ENCODE measurements around the gene AIRE.
"Not testable (repeated sequence)": the region's sequence is repeated elsewhere in the genome, so short reads cannot be mapped to it uniquely, and the experiment has no call there.

The AIRE gene

GRCh38 chr21:44338971-44339910, 53.6 kb downstream of the AIRE start, which contains the start of gene CFAP410:
CFAP410 (minus strand) TSS chr21:44339390; CDS start chr21:44339194, 196 bp downstream.
- DNase-seq, result peak; percentile 87 to 95

GRCh38 chr21:44341726-44342458, 56.2 kb downstream of the AIRE start:
- DNase-seq, result not testable (repeated sequence)

- DNase-seq, result not testable (repeated sequence)
Observed at GRCh38 chr21:44342981-44343380, 57.3 kb downstream of the AIRE start.

DNA sequence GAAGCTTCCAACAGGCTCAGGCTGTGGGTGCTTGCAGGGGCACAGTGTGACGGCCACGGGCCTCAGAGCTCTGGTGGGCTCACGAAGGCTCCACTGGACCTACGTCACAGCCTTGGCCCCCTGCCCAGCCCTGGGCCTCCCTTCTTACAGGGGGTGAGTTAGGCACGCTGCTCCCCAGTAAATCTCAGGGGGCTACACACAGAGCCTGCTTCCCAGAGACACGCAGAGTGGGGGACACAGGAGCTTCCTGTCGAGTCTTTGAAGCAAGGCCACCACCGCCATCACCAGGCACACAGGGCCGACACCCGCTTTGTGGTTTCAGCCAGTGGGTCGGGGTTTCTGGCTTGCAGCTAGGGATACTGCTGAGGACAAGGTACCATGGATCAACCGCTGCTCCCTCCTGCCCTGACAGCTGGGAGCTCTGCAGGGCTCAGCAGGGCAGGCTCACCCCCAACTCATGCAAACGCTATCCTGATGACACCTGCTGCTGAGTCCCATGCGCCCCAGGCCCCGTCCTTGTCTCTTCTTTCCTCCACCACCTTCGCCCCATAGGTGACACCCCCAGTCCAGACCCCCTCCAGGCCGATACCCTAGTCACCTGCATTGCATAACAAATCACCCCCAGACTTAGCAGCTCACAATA, 59.0 kb downstream of the AIRE start:
- no peak for DNase-seq

DNA sequence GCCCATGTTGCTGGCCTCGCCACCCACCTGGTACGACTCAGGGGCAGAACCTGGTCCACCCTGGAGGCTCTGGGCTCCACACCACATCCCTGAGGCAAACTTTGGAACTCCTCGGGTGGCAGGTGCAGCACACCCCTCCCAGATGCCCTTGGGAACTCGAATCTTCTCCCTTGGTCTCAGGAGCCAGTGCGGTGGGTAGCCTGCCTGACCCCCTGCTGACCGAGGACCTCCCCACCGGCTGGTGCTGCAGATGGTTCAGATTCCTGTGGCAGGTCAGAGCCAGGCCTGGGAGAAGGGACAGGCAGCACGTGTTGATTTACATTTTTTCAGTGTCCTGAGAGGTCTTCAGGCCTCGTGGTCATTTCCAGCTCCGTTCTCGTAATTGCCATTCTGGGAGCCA, 59.8 kb downstream of the AIRE start:
- DNase-seq, result no peak

- DNase-seq, result no peak
Observed at GRCh38 chr21:44347911-44348451, 62.3 kb downstream of the AIRE start.

Data from hippocampal formation (tissue), 2 donors.